Loucy (cell line): Measurements from ENCODE around the gene NDUFV1.

ENCODE experiments used
- H2AFZ ChIP-seq: fragments of 200-600 bp; sonication (generic); 2 replicates; pipeline ENCODE4 v1.6.0; 2016; ENCODE audit warnings: antibody characterized with exemption, mild to moderate bottlenecking, low read length, moderate library complexity
- H3F3A ChIP-seq: fragments of 200-600 bp; 2 replicates; pipeline ENCODE4 v1.6.0; 2016; ENCODE audit warnings: antibody characterized with exemption, low read depth, mild to moderate bottlenecking
- H3K27me3 ChIP-seq: fragments of 200-600 bp; sonication (generic); 2 replicates; pipeline ENCODE4 v1.6.1; 2014; ENCODE audit warnings: low read length, mild to moderate bottlenecking; ENCODE audit not compliant: insufficient read depth, poor library complexity, severe bottlenecking
- H3K36me3 ChIP-seq: fragments of 200-600 bp; sonication (generic); 2 replicates; pipeline ENCODE4 v1.6.1; 2016; ENCODE audit warnings: low read length; ENCODE audit not compliant: insufficient read depth
- H3K4me1 ChIP-seq: fragments of 200-600 bp; sonication (generic); 2 replicates; pipeline ENCODE4 v1.5.1; 2014; ENCODE audit warnings: low read length, mild to moderate bottlenecking; ENCODE audit not compliant: insufficient read depth, poor library complexity, severe bottlenecking
- H3K4me2 ChIP-seq: fragments of 200-600 bp; sonication (generic); 2 replicates; pipeline ENCODE4 v1.6.0; 2014; ENCODE audit warnings: antibody characterized with exemption, low read length, low read depth, mild to moderate bottlenecking; ENCODE audit not compliant: poor library complexity, severe bottlenecking
- H3K4me3 ChIP-seq: fragments of 200-600 bp; sonication (generic); 2 replicates; pipeline ENCODE4 v1.5.1; 2014; ENCODE audit warnings: low read length, mild to moderate bottlenecking, mixed read lengths; ENCODE audit not compliant: poor library complexity, severe bottlenecking
- H3K79me2 ChIP-seq: fragments of 200-600 bp; sonication (generic); 2 replicates; pipeline ENCODE4 v1.6.1; 2014; ENCODE audit warnings: low read length; ENCODE audit not compliant: insufficient read depth
- H3K9ac ChIP-seq: fragments of 200-600 bp; sonication (generic); 2 replicates; pipeline ENCODE4 v1.6.0; 2014; ENCODE audit warnings: mild to moderate bottlenecking, low read depth, low read length, moderate library complexity; ENCODE audit not compliant: poor library complexity, severe bottlenecking
- H3K9me2 ChIP-seq: fragments of 200-600 bp; sonication (generic); replicated peaks from 2 replicates; pipeline ENCODE4 v1.6.1; 2016; ENCODE audit warnings: low read depth, low read length, mixed read lengths
- H3K9me3 ChIP-seq: fragments of 200-600 bp; sonication (generic); 2 replicates; pipeline ENCODE4 v1.6.1; 2014; ENCODE audit warnings: mild to moderate bottlenecking, antibody characterized with exemption, low read length, low read depth; ENCODE audit not compliant: insufficient read depth
- H4K20me1 ChIP-seq: fragments of 200-600 bp; sonication (generic); 2 replicates; pipeline ENCODE4 v1.6.0; 2014; ENCODE audit warnings: antibody characterized with exemption, low read length, mild to moderate bottlenecking; ENCODE audit not compliant: insufficient read depth, poor library complexity, severe bottlenecking
- CTCF ChIP-seq: fragments of 200-600 bp; sonication (generic); conservative IDR thresholded peaks from 2 replicates; pipeline ENCODE4 v1.5.1; 2014; ENCODE audit warnings: mild to moderate bottlenecking, antibody characterized with exemption, low read length
- EZH2phosphoT487 ChIP-seq: fragments of 200-600 bp; IDR thresholded peaks from 2 replicates; pipeline ENCODE4 v1.6.1; 2018; ENCODE audit warnings: antibody characterized with exemption, mild to moderate bottlenecking, moderate library complexity, borderline replicate concordance

The NDUFV1 gene

GRCh38 chr11:67630228-67630942, 23.6 kb downstream of the NDUFV1 start:
- Histone ChIP-seq H3K9me3 (no peaks in the 10 kb centered on the region), H3K36me3 (no peaks in the 10 kb centered on the region), H3K9ac (peak overlapping the region; percentile 76), H3K4me1 (peaks cover 29% of the 10 kb centered on the region), H3K4me2 (peak overlapping the region; percentile 86), H3K4me3 (peak overlapping the region; percentile 78), H3K9me2 (no peaks in the 10 kb centered on the region), H3F3A (no peaks in the 10 kb centered on the region), H2AFZ (peak overlapping the region; percentile 76), H4K20me1 (peaks cover 3% of the 10 kb centered on the region), H3K27me3 (no peaks in the 10 kb centered on the region), H3K79me2 (peaks cover 20% of the 10 kb centered on the region; the same call in 1 of the 2 replicates)
- TF ChIP-seq CTCF (peak; percentile 77), EZH2phosphoT487 (no peak)

- Histone ChIP-seq H3K36me3 (no peaks in the 10 kb centered on the region), H3K9me2 (no peaks in the 10 kb centered on the region), H3K4me2 (peak overlapping the region; percentile 86), H3K9me3 (no peaks in the 10 kb centered on the region), H3K4me1 (peaks cover 27% of the 10 kb centered on the region), H2AFZ (no peak overlapping the region), H3F3A (no peaks in the 10 kb centered on the region), H3K27me3 (no peaks in the 10 kb centered on the region), H3K4me3 (peak overlapping the region; percentile 78), H3K9ac (peak overlapping the region; percentile 71), H4K20me1 (peaks cover 3% of the 10 kb centered on the region), H3K79me2 (peaks cover 20% of the 10 kb centered on the region; the same call in 1 of the 2 replicates)
- no peak for TF ChIP-seq EZH2phosphoT487
- peak; percentile 25; the same call in 1 of the 2 replicates for TF ChIP-seq CTCF
Measured at GRCh38 chr11:67630943-67631331, 24.2 kb downstream of the NDUFV1 start.

- TF ChIP-seq CTCF (no peak), EZH2phosphoT487 (no peak)
- Histone ChIP-seq H3K36me3 (no peaks in the 10 kb centered on the region), H3K27me3 (no peaks in the 10 kb centered on the region), H3K9me3 (no peaks in the 10 kb centered on the region), H3K9me2 (no peaks in the 10 kb centered on the region), H3K4me3 (peak overlapping the region; percentile 78), H3F3A (no peaks in the 10 kb centered on the region), H3K4me2 (peak overlapping the region; percentile 86), H3K79me2 (peaks cover 20% of the 10 kb centered on the region; the same call in 1 of the 2 replicates), H4K20me1 (peaks cover 3% of the 10 kb centered on the region), H3K4me1 (peaks cover 27% of the 10 kb centered on the region), H3K9ac (peak overlapping the region; percentile 71), H2AFZ (no peak overlapping the region)
Measured at GRCh38 chr11:67631411-67631810, 24.7 kb downstream of the NDUFV1 start.
